HG03060 (cell line): ENCODE data around the gene ADAM12.
"Not testable (repeated sequence)": the region's sequence is repeated elsewhere in the genome, so short reads cannot be mapped to it uniquely, and the experiment has no call there.

Experiments used
- ATAC-seq: cut with Tn5 transposase; IDR thresholded peaks from one replicate; pipeline ENCODE4 v1.9.1; 2021; ENCODE audit warnings: low read depth, moderate number of reproducible peaks; ENCODE audit not compliant: unreplicated experiment

Gene ADAM12

GRCh38 chr10:125970077-125970630 lies 418.1 kb downstream of the ADAM12 start:
- ATAC-seq = not testable (repeated sequence)

- ATAC-seq = no peak
Observed at GRCh38 chr10:125967533-125967932, 420.7 kb downstream of the ADAM12 start.

GRCh38 chr10:125964558-125964957 lies 423.7 kb downstream of the ADAM12 start:
- ATAC-seq = no peak
